GM23248 (cell line): Measurements from ENCODE around the gene FAM234A. TPM values are rescaled to one million over a fixed set of nuclear protein-coding genes. Genes with fewer than 3 reads are reported as not detected.

Source experiments
- DNase-seq: peaks from one replicate; pipeline ENCODE4 v3.0.0-alpha.2; 2015
- H2AFZ ChIP-seq: fragments of 200-600 bp; sonication (generic); 2 replicates; pipeline ENCODE4 v1.6.1; 2016; ENCODE audit warnings: antibody characterized with exemption
- H3F3A ChIP-seq: fragments of 200-600 bp; sonication (generic); 2 replicates; pipeline ENCODE4 v1.6.1; 2016; ENCODE audit warnings: mild to moderate bottlenecking, antibody characterized with exemption, mixed run types; ENCODE audit not compliant: insufficient read depth
- H3K27ac ChIP-seq: fragments of 200-600 bp; sonication (generic); 2 replicates; pipeline ENCODE4 v1.5.1; 2016; ENCODE audit warnings: mild to moderate bottlenecking
- H3K27me3 ChIP-seq: fragments of 200-600 bp; sonication (generic); replicated peaks from 2 replicates; pipeline ENCODE4 v1.6.1; 2016; ENCODE audit warnings: mild to moderate bottlenecking; ENCODE audit not compliant: insufficient read depth
- H3K36me3 ChIP-seq: fragments of 200-600 bp; sonication (generic); 2 replicates; pipeline ENCODE4 v1.6.1; 2016; ENCODE audit warnings: low read depth, mild to moderate bottlenecking
- H3K4me1 ChIP-seq: fragments of 200-600 bp; sonication (generic); 2 replicates; pipeline ENCODE4 v1.6.1; 2016; ENCODE audit warnings: mild to moderate bottlenecking; ENCODE audit not compliant: insufficient read depth
- H3K4me2 ChIP-seq: fragments of 200-600 bp; sonication (generic); one replicate; pipeline ENCODE4 v1.6.1; 2016; ENCODE audit warnings: mild to moderate bottlenecking; ENCODE audit not compliant: unreplicated experiment
- H3K4me3 ChIP-seq: fragments of 200-600 bp; sonication (generic); 2 replicates; pipeline ENCODE4 v1.5.1; 2016; ENCODE audit warnings: mild to moderate bottlenecking
- H3K79me2 ChIP-seq: fragments of 200-600 bp; sonication (generic); 2 replicates; pipeline ENCODE4 v1.6.1; 2016; ENCODE audit warnings: mild to moderate bottlenecking; ENCODE audit not compliant: insufficient read depth
- H3K9ac ChIP-seq: fragments of 200-600 bp; sonication (generic); 2 replicates; pipeline ENCODE4 v1.6.1; 2016; ENCODE audit warnings: mild to moderate bottlenecking
- H3K9me2 ChIP-seq: fragments of 200-600 bp; sonication (generic); 2 replicates; pipeline ENCODE4 v1.6.1; 2016; ENCODE audit warnings: mixed run types, mild to moderate bottlenecking, moderate library complexity; ENCODE audit not compliant: insufficient read depth
- H3K9me3 ChIP-seq: fragments of 200-600 bp; sonication (generic); one replicate; pipeline ENCODE4 v1.6.1; 2017; ENCODE audit warnings: low read depth
- H4K20me1 ChIP-seq: fragments of 200-600 bp; sonication (generic); 2 replicates; pipeline ENCODE4 v1.6.0; 2016; ENCODE audit not compliant: insufficient read depth
- EZH2 ChIP-seq: fragments of 200-600 bp; sonication (generic); IDR thresholded peaks from 2 replicates; pipeline ENCODE4 v1.6.1; 2018; ENCODE audit warnings: antibody characterized with exemption, mild to moderate bottlenecking; ENCODE audit not compliant: insufficient read depth, poor library complexity, severe bottlenecking
- EZH2phosphoT487 ChIP-seq: fragments of 200-600 bp; sonication (generic); IDR thresholded peaks from 2 replicates; pipeline ENCODE4 v1.6.1; 2018; ENCODE audit warnings: antibody characterized with exemption, moderate library complexity, mild to moderate bottlenecking, low read depth; ENCODE audit not compliant: insufficient read depth
- WGBS, 2 experiments: methylation state at CpG; one replicate each; pipeline ENCODE4 v1.1.6; 2015 to 2017; ENCODE audit warnings: low lambda C conversion rate in 2 of 2, low coverage in 1 of 2; ENCODE audit errors: missing lambda C conversion rate in 2 of 2; 5-methylcytosine and 5-hydroxymethylcytosine counted together
- in situ Hi-C: fragments of 300-500 bp; cut with MboI; formaldehyde crosslinking; loops from 2 replicates; pipeline ENCODE4 v1.15.0; 2020
- polyA plus RNA-seq: library from polyadenylated mRNA; unstranded; fragments of >200 nt; fragmentation: Nextera tagmentation; extraction: Ambion mirVana; gene quantifications from 2 replicates; pipeline ENCODE4 v1.2.1, GENCODE V29; 2016
- total RNA-seq: library from RNA; depleted of rRNA; stranded (reverse); fragments of >200 nt; shearing (Covaris generic); gene quantifications from 2 replicates; pipeline ENCODE4 v1.2.3, GENCODE V29; 2014

FAM234A gene
- total and polyA plus RNA-seq, 2 experiments from 2014 or later, result 113 to 165 TPM

GRCh38 chr16:188674-189073 is 45.9 kb upstream of the FAM234A start:
- H3K9me2 ChIP-seq, result no peaks in the 10 kb centered on the region
- no peak overlapping the region for H3K4me2 ChIP-seq
- H3K9me3 ChIP-seq, result no peaks in the 10 kb centered on the region
- H2AFZ ChIP-seq, result no peak overlapping the region
- no peaks in the 10 kb centered on the region for H4K20me1 ChIP-seq
- H3K4me1 ChIP-seq, result peaks cover 4% of the 10 kb centered on the region; the same call in 1 of the 2 replicates
- no peak overlapping the region for H3K27ac ChIP-seq
- in situ Hi-C loops, result no loop called here
- H3K27me3 ChIP-seq, result no peaks in the 10 kb centered on the region
- no peak overlapping the region for H3K9ac ChIP-seq
- DNase-seq, result no peak
- peaks cover 30% of the 10 kb centered on the region for H3K36me3 ChIP-seq
- TF ChIP-seq EZH2 (no peak), EZH2phosphoT487 (no peak)
- no peak overlapping the region for H3K4me3 ChIP-seq
- H3F3A ChIP-seq, result peaks cover 11% of the 10 kb centered on the region
- H3K79me2 ChIP-seq, result no peaks in the 10 kb centered on the region
- 93% methylated on average over 8 of the region's 8 CpGs for WGBS, 2 experiments

DNA sequence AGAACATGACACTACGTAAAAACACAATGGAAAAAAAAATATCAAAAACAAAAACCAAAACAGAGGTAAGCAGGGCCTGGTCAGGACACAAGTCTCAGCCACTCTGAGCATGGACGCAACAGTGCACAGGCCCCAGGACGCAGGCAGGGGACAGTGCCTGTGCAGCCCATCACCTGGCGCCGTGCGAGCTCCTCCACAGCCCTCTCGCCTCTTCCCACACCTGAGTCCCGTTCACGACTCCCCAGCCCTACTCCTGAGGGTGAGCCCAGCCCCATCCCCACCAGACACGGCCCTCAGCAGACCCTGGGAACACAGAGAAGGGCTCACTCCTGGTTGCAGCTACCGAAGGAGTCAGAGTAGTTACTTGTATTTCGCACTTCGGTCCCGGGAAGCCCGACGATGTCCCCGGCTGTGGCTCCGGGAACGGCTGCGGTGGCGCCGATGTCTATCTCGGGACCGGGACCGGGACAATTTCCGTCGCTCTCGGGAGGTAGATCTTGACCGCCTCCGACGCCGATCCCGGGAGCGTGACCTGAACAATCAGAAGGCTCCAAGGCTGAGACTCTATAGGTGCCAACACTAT is 44.9 kb upstream of the FAM234A start:
- peaks cover 31% of the 10 kb centered on the region for H3K36me3 ChIP-seq
- 0 out of 2 replicates have a peak, but pooled peaks cover 7% of the 10 kb centered on the region for H3K79me2 ChIP-seq
- H3K4me3 ChIP-seq, result no peak overlapping the region
- no peak overlapping the region for H2AFZ ChIP-seq
- WGBS, 2 experiments, result 96 to 97% methylated on average over 30 to 34 of the region's 34 CpGs
- H3K9me3 ChIP-seq, result no peaks in the 10 kb centered on the region
- TF ChIP-seq EZH2phosphoT487, result no peak
- H4K20me1 ChIP-seq, result no peaks in the 10 kb centered on the region
- DNase-seq, result no peak
- H3F3A ChIP-seq, result peaks cover 6% of the 10 kb centered on the region
- no peak overlapping the region for H3K9ac ChIP-seq
- in situ Hi-C loops, result no loop called here
- no peak overlapping the region for H3K4me2 ChIP-seq
- H3K27ac ChIP-seq, result no peak overlapping the region
- no peaks in the 10 kb centered on the region for H3K9me2 ChIP-seq
- H3K27me3 ChIP-seq, result no peaks in the 10 kb centered on the region
- H3K4me1 ChIP-seq, result peaks cover 4% of the 10 kb centered on the region; the same call in 1 of the 2 replicates

DNA sequence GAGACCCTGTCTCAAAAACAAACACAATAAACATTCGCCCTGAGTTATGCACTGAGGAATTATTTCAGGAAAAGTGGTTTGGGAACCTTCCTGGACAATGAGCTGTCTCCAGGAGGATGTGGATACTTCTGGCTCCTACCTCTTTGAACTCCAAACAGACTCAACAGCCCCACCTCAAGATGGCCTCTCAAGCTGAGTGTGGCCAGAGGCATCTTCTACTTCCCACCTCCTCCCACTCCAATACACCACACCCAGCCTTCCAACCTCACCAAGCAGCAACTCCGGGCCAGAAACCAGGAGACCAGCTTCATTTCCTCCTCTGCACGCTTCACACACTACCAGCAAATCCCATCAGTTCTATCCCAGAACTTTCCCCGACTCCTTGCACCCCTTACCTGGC is 42.8 kb upstream of the FAM234A start:
- Histone ChIP-seq H3K4me2 (no peak overlapping the region), H3K79me2 (peaks cover 17% of the 10 kb centered on the region), H3K27ac (no peak overlapping the region), H3K27me3 (no peaks in the 10 kb centered on the region), H4K20me1 (no peaks in the 10 kb centered on the region), H3K9me2 (no peaks in the 10 kb centered on the region), H3K4me3 (no peak overlapping the region), H3F3A (no peaks in the 10 kb centered on the region), H2AFZ (no peak overlapping the region), H3K9me3 (no peaks in the 10 kb centered on the region), H3K36me3 (peaks cover 45% of the 10 kb centered on the region), H3K4me1 (peaks cover 4% of the 10 kb centered on the region; the same call in 1 of the 2 replicates), H3K9ac (0 out of 2 replicates have a peak overlapping the region, but pooled peaks have one; percentile 7)
- WGBS, 2 experiments, result 86 to 87% methylated on average over 4 of the region's 4 CpGs
- in situ Hi-C loops, result no loop called here
- DNase-seq, result peak; percentile 34
- TF ChIP-seq EZH2, result no peak
- no peak for TF ChIP-seq EZH2phosphoT487

DNA sequence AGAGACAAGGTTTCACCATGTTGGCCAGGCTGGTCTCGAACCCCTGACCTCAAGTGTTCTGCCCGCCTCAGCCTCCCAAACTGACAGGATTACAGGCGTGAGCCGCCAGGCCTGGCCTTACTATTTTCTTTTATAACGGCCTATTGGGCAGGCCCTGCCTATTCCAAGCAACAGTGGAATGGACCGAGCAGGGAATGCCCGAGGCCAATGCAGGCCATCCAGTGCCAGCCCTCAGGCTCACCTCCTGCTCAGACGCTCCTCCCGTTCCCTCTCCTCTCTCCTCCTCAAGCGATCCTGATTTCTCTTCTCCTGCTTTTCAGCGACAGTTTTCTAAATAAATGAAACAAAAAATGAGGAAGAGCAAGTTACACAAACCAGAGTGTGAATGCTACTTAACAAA is 41.9 kb upstream of the FAM234A start:
- no peak overlapping the region for H3K4me2 ChIP-seq
- TF ChIP-seq EZH2 (no peak), EZH2phosphoT487 (no peak)
- no peak overlapping the region for H3K4me3 ChIP-seq
- H3F3A ChIP-seq, result no peaks in the 10 kb centered on the region
- H3K9ac ChIP-seq, result no peak overlapping the region
- DNase-seq, result no peak
- H3K27me3 ChIP-seq, result no peaks in the 10 kb centered on the region
- H3K9me3 ChIP-seq, result no peaks in the 10 kb centered on the region
- H4K20me1 ChIP-seq, result no peaks in the 10 kb centered on the region
- 94% methylated on average over 11 of the region's 11 CpGs for WGBS, 2 experiments
- no peak overlapping the region for H2AFZ ChIP-seq
- peaks cover 4% of the 10 kb centered on the region; the same call in 1 of the 2 replicates for H3K4me1 ChIP-seq
- H3K27ac ChIP-seq, result no peak overlapping the region
- H3K36me3 ChIP-seq, result peaks cover 48% of the 10 kb centered on the region
- H3K9me2 ChIP-seq, result no peaks in the 10 kb centered on the region
- peaks cover 25% of the 10 kb centered on the region for H3K79me2 ChIP-seq
- in situ Hi-C loops, result no loop called here
